Caki2 (cell line): ENCODE results near the gene RAD17. TPM values are rescaled to one million over a fixed set of nuclear protein-coding genes. Genes with fewer than 3 reads are reported as not detected.
A peak's percentile ranks its signal among the peaks of the same experiment; 100 is the strongest.
"Not testable (repeated sequence)": the region's sequence is repeated elsewhere in the genome, so short reads cannot be mapped to it uniquely, and the experiment has no call there.

Source experiments
- DNase-seq: peaks from one replicate; pipeline ENCODE4 v3.0.0-alpha.2; 2015; ENCODE audit warnings: low read depth
- in situ Hi-C: cut with HindIII; loops from 2 replicates; pipeline ENCODE4 v1.10.0; 2016; ENCODE audit warnings: low sequenced_read_pairs, low pct_unique_long_range_greater_than_20kb, mixed read lengths
- total RNA-seq: library from RNA; depleted of rRNA; stranded (reverse); fragments of >200 nt; shearing (Covaris generic); gene quantifications from 2 replicates; pipeline ENCODE4 v1.2.3, GENCODE V29; 2014; ENCODE audit warnings: low replicate concordance; rRNA removed

RAD17 gene
- total RNA-seq, result 5.7 and 8.5 TPM in 2 replicates

DNA sequence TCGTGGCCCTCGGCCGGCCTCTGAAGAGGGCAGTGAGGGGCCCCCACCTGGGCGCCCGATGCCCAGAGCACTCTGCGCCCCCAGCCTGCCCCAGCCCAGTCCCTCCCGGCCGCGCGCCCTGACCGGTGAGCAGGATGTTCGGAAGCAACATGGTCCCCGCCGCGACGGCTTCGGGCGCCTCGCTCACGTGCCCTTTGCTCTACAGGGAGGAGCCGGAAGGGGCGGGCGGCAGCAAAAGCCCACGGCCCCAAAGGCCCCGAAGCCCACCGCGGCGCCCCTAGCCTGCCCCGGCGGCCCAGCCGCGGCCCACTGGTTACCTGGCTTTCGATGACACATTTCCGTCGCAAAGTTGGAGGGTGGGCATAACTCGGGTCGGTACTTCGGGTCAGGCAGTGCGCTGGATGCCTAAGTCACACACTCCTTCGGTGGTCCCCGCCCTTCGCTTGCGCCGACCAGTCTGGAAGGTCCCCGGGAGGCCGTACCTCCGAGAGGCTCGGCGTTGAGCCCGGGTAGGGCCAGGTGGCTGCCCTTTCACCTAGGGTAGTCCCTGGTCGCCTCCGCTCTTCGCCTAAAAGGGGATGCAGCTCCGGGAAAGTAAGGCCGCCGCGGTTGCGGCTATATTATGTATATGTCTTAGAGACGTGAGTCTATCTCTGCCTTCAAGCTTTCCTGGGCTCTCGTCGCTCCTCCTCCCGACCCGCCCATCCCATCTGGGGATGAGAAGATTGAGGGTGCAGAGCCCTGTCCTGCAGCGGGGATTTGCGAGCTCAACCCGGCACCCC is at the start of gene RAD17, which contains the start of the genes AK6 and TAF9:
Gene RAD17 (plus strand): TSS at position 479 of the 782 bp plus-strand sequence. CDS start 2,391 bp downstream, outside the sequence.
Gene AK6 (minus strand): TSS at position 181 of the 782 bp plus-strand sequence. CDS start 30 bp downstream, at position 151.
Gene TAF9 (minus strand): TSS at position 181 of the 782 bp plus-strand sequence. CDS start 3,783 bp downstream, outside the sequence.
- in situ Hi-C loops, result no loop called here
- peak; percentile 93 for DNase-seq

DNA sequence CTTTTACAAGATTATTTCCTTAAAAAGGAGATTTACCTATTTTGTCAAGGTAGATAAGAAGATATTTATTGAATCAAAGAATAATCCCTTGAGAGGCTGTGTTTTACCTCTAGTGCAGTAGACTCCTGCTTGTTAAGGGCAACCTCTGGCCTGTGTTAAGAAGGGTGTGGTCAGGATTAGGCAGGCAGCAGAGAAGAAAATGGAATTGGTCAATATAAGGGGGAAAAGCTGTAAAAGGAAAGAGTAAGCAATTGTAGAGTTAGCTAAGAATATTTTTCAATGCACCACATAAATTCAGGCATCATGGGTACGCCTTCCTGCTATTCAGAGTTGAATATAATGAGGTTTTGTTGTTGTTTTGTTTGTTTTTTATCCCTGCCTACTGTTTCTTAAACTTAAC is 43.3 kb upstream of the RAD17 start:
- in situ Hi-C loops, result no loop called here
- DNase-seq, result no peak

GRCh38 chr5:69329905-69330489 is 39.6 kb upstream of the RAD17 start:
- peak; percentile 6 for DNase-seq
- in situ Hi-C loops, result no loop called here

GRCh38 chr5:69331528-69332445 is 37.8 kb upstream of the RAD17 start:
- no peak for DNase-seq
- in situ Hi-C loops, result no loop called here

DNA sequence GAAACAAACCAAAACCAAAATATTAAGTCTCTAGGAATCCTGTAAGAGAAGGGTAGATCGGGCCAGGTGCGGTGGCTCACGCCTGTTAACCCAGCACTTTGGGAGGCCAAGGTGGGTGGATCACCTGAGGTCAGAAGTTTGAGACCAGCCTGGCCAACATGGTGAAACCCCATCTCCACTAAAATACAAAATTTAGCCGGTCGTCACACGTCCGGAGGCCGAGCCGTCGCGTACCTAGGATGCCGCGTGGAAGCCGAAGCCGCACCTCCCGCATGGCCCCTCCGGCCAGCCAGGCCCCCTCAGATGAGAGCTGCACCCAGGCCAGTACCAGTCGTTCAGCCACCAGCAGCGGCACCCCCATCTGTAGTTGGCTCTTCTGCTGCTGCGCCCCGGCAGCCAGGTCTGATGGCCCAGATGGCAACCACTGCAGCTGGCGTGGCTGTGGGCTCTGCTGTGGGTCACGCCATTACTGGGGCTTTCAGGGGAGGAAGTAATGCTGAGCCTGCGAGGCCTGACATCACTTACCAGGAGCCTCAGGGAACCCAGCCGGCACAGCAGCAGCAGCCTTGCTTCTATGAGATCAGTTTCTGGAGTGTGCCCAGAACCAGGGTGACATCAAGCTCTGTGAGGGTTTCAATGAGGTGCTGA is 35.8 kb upstream of the RAD17 start:
- DNase-seq, in situ Hi-C loops: not testable (repeated sequence)

- in situ Hi-C loops, result no loop called here
- DNase-seq, result peak; percentile 53
Observed at GRCh38 chr5:69334793-69335268, 34.8 kb upstream of the RAD17 start.

DNA sequence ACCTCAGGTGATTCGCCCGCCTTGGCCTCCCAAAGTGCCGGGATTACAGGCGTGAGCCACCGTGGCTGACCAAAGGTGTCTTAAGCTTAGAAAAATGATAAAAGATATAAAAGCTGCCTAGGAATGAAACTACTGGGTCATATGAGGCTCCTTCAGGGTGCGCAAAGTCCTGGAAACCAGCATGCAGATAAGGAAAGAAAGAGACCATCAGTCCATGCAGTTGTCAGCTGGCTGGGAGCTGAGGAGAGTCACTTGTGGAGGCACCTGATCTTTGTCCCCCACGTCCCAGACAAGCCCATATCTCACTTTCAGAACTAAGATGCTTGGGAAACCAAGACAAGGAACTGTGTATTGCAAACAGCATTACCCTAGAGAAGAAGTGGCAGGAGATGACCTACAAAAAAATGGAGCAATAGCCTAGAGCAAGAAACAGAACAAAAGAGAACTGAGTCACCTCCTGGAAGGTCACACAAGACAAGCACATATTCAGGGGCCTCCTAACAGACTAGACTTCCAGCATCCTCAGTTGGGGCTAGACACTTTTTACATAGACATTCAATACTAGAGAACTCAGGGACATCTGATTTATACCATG is 34.2 kb upstream of the RAD17 start:
- in situ Hi-C loops, result no loop called here
- DNase-seq, result no peak

GRCh38 chr5:69341520-69342161 is 28.0 kb upstream of the RAD17 start:
- no peak for DNase-seq
- in situ Hi-C loops, result no loop called here

GRCh38 chr5:69343083-69343482 is 26.5 kb upstream of the RAD17 start:
- in situ Hi-C loops, result no loop called here
- no peak for DNase-seq

GRCh38 chr5:69350664-69351063 is 19.0 kb upstream of the RAD17 start:
- no peak for DNase-seq
- in situ Hi-C loops, result no loop called here

- in situ Hi-C loops, result no loop called here
- DNase-seq, result no peak
Observed at GRCh38 chr5:69359699-69360098, 9.9 kb upstream of the RAD17 start.

- in situ Hi-C loops, result no loop called here
- no peak for DNase-seq
Observed at GRCh38 chr5:69360442-69360841, 9.2 kb upstream of the RAD17 start.

GRCh38 chr5:69364414-69364813 is 5.2 kb upstream of the RAD17 start:
- in situ Hi-C loops, result no loop called here
- no peak for DNase-seq

- in situ Hi-C loops, result no loop called here
- DNase-seq, result no peak
Observed at GRCh38 chr5:69364850-69365249, 4.8 kb upstream of the RAD17 start.

GRCh38 chr5:69367697-69368279 is 1.8 kb upstream of the RAD17 start:
- no peak for DNase-seq
- in situ Hi-C loops, result no loop called here

DNA sequence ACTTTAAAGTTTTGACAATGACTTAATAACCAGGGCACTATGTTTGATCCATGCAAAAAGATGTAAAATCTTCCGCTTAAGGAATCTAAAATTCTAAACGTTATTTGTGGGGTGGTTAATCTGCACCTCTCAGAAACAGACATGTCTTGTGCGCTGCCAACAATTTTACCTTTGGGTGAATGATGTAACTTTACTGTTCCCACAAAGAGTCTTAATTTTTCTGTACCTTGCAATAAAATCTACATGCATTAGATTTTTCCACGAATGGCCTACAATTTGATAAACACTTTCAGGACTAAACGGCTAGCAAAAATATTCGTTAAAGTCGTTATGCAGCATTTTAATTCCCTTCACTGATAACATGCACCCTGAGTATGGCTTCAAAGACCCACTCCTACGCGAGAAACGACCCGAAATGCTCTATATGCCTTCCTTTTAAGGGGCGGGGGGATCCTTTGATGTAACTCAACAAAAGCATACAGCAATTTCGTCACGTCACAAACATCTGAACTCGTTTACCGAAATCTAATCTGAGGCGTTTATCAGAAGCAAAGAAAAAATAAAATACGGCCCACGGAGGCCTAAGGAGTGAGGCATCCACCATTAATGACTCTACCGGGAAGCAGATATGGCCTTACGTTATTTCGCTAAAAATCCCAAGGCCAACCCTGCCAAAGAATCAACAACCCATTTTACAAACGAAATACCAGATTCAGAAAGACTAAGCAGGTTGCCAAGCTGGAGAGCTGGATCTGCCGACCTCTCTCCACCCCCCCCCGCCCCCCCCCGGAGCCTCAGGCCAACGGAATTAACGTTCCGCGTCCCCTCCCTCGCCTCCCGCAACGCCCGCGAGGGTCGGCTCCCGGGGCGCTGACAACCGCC is 919 bp upstream of the RAD17 start:
- in situ Hi-C loops, result no loop called here

More for the DNA sequence above, 919 bp upstream of the RAD17 start:
- DNase-seq, result no peak
